Hematopoietic multipotent progenitor cell treated with erythropoietin and hydrocortisone succinate and interleukin-3 and kit ligand, for 15 days (in vitro differentiated cells): ENCODE measurements around the gene KLHL40.
A peak's percentile ranks its signal among the peaks of the same experiment; 100 is the strongest.

ENCODE experiments used
- DNase-seq: peaks from one replicate; pipeline ENCODE4 v3.0.0-alpha.2; 2015; ENCODE audit warnings: low spot score

The KLHL40 gene

GRCh38 chr3:42656680-42657610, 28.4 kb upstream of the KLHL40 start:
- no peak for DNase-seq

DNA sequence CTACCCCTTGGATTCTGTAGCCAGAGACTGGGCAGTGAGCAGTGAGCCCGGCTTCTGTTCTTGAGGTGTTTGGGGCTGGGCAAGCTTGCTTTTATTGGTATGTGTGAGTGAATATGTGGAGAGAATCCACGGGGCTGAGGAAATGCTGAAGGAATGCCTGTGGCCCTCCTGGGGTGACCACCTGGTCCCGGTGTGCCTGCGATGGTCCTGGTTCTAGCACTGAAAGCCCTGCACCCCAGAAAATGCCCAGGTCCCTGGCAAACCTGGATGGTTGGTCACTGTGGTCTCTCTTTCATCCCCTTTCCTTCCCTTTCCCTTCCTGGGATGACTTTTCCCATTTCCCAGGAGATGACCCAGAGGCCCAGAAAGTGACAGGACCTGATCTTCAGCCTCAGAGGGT, 27.7 kb upstream of the KLHL40 start:
- no peak for DNase-seq

DNA sequence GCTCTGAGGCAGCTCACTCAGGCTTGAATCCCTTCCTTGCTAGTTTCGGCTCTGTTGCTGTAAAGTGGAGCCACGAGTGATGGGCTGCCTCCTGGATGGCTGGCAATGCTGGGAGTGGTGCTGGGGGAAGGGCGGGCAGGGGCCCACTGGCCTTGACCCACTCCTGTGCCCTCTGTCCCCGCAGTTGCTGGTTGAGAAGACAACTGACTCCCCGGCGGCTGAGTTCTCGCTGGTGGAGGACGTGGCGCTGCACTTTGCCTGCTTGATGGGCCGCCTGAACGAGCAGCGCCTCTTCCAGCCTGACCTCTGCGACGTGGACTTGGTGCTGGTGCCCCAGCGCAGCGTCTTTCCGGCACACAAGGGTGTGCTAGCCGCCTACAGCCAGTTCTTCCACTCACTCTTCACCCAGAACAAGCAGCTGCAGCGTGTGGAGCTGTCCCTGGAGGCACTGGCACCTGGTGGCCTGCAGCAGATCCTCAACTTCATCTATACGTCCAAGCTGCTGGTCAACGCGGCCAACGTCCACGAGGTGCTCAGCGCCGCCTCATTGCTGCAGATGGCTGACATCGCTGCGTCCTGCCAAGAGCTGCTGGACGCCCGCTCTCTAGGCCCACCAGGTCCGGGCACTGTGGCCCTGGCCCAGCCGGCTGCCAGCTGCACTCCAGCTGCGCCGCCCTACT, 27.1 kb upstream of the KLHL40 start:
- no peak for DNase-seq

DNA sequence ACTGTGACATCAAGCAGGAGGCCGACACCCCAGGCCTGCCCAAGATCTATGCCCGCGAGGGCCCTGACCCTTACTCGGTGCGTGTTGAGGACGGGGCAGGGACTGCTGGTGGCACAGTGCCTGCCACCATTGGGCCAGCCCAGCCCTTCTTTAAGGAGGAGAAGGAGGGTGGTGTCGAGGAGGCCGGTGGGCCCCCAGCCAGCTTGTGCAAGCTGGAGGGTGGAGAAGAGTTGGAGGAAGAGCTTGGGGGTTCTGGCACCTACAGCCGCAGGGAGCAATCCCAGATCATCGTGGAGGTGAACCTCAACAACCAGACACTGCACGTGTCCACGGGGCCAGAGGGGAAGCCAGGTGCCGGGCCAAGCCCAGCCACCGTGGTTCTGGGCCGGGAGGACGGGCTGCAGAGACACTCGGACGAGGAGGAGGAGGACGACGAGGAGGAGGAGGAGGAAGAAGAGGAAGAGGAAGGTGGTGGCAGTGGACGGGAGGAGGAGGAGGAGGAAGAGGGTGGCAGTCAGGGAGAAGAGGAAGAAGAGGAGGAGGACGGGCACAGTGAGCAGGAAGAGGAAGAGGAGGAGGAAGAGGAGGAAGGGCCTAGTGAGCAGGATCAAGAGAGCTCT, 26.5 kb upstream of the KLHL40 start:
- DNase-seq: no peak

GRCh38 chr3:42659451-42660130, 25.7 kb upstream of the KLHL40 start:
- DNase-seq: no peak

DNA sequence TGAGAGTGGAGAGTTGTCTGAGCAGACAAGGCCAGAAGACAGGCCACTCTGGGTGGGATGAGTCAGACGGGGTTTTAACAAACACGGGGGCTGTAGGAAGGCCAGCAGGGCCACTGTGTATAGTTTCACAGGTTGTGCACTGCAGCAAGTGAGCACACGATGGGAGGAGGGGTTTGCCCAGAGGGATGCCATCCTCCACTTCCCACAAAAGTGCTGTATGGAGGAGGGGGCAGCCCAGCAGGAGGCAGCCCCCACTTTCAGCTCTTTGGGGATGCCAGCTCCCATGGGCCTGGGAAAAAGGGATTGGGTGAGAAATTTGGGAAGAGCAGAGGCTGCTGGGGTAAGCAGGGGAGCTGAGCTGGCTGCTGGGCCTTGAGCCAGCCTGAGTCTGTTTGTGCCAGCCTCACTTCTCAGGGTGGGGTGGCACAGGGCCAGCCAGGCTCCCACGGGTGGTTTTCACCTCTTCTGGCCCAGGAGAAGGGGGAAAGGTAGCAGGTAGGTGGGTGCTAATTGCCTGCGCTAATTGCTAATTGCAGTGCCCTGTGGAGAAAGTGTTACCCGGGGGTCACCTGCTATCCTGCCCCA, 25.1 kb upstream of the KLHL40 start:
- no peak for DNase-seq

DNA sequence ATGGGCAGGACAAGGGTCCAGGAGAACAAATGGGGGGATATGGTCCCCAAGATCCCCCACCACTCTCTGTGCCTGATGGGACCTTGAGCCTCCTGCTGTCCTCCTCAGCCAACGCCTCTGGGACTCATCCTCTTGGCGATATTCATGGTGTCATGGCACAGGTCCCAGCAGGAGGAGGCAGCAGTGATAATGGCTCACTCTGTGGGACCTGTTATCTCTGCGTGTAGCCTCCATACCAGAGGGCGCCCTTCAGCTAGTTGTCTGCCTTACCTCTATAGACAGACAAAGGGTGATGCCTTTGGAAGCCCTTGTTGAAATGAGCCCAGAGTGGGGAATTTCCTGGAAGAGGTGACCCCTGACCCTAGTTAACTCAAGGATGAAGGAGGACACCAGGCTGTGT, 24.4 kb upstream of the KLHL40 start:
- peak; percentile 17 for DNase-seq

DNA sequence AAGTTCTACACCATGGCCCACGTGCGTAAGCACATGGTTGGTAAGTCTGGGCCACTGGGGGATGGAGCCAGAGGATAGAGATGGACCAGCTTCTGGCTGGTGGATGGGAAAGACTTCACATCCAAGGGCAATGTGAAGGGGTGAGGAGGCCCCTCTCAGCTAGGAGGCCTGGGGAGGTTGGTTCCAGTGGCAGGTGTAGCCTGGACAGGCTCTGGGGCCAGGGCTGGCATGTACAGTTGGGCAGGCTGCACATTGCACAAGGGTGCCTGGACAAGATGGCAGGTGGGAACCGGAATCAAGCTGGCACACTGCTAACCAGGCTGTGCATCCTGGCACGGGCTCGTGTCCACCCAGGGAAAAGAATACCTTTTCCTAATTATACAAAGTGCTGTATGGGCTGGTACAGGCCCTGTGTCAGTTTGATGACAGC, 23.7 kb upstream of the KLHL40 start:
- no peak for DNase-seq

DNA sequence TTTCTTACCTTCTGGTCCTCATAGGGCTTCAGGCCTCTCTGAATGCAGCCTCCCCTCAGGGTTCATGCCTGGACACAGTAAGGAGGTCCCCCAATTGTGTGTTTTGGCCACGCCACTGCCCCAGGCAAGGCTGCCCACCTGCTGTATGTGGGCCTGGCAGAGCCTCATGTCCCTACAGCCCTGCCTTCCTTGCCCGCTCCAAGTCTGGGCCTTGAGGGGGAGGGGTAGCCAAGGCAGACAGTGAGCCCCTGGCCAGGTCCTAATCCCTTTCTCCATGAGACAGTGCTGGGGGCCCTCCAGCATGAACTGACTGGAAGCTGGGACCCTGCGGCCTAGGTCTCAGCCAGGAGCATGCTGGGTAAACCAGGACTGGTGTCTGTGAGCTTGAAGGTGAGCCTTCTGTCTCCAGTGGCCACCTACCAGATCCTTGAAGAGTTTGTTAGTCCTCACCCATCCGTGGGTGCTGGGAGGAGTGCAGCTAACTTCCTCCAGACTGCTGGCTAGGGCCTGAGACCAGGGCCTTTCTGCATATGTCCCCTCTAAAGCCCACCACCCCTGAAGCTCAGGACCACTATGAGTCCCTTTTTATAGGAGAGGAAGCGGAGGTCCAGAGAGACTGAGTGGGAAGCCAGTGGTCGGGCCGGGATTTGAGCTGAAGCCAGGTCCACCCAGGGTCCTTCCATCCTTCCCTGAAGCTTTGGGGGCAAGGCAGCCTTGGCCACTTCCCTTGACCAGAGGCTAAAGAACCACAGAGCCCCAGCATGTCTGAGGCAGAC, 23.1 kb upstream of the KLHL40 start:
- DNase-seq: no peak

DNA sequence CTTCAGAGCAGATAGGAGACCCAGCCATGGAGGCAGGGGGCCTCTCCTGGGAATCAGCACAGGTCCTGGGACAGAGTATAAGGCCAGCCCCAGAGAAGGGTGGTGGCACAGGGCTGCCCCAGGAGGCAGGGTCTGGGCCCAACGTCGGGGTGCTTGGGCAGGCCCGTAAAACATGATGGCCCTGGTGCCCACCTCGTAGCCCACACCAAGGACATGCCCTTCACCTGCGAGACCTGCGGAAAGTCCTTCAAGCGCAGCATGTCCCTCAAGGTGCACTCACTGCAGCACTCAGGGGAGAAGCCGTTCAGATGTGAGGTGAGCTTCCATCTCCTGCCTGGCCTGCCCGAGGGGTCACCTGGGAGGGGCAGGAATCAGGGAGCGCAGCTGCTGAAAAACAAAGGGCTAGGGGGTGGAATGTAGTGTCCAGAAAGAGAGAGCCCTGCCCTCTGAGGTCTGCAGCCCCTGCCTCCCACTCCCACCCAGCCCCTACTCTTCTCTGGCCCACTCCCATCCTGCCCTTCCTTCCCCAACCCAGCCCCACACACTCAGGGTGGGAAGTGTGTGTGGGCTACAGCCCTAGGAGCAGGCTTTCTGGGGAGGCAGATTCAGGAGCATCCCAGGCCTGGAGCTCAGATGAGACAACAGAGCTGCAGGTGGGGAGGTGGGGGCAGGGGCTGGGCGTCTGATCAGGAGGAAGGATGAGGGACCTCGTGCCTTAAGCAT, 22.4 kb upstream of the KLHL40 start:
- DNase-seq: no peak

DNA sequence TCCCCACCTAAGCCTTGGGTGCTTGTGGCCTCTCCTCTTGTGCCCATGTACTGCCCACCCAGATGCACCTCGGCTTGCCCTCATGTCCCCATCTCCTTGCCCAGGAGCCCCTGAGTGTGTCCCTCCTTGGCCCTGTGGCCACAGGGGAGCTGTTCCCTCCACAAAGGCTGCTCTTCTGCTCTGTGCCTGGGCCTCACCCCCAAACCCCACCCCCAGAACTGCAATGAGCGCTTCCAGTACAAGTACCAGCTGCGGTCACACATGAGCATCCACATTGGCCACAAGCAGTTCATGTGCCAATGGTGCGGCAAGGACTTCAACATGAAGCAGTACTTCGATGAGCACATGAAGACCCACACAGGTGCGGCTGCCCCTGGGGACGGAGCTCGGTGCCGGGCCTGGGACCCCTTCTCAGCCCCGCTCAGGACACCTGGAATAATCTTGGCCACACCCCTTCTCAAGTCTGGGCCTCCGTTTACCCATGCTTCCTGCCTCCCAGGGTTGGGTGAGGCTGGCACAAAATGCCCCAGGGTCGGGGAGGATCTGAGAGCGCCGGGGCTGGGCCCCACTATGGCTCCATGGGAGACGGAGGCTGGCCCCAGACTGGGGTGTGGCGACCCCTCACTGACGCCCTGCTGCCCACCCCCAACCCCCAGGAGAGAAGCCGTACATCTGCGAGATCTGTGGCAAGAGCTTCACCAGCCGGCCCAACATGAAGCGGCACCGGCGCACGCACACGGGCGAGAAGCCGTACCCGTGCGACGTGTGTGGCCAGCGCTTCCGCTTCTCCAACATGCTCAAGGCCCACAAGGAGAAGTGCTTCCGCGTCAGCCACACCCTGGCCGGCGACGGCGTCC, 21.5 kb upstream of the KLHL40 start:
- DNase-seq: no peak

- no peak for DNase-seq
Measured at GRCh38 chr3:42664438-42664803, 20.9 kb upstream of the KLHL40 start.

DNA sequence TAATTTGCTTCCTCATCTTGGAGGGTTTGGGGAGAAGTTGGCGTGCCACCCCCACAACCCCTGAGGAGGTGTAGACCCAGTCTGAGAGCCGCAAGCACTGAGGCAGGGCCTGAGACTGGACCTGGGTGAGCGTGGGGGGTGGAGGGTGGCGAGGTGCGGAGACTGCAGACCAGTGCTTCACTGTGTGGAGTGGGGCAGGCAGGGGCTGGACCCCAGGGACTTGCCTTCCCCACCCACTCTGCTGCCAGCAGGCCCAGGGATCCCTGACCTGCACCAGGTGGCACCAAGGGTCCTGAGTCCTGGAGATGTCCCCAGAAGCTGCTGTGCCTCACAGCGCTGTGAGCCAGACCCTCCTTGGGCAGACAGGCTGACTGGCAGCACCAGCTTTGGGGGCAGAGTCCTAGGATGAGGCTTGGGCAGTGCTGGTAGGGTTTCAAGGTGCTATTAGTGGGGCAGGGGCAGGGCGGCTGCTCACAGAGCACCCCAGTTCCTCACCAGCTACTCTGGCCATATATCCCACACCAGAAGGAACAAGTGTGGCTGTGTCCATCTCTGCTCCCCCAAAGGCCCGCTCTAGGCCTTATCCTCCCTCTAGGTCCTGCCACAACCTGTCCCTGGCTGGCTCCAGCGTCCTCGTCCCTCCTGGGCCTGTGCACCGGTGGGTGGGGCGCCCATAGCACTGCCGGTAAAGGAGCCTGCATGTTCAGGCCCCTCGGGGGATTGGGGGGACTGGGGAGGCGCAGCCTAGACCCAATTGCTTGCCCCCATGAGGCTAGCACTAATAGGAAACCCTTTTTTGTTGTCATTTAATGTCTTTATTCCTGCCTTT, 20.1 kb upstream of the KLHL40 start:
- no peak for DNase-seq

GRCh38 chr3:42666022-42666421, 19.3 kb upstream of the KLHL40 start:
- DNase-seq: no peak

GRCh38 chr3:42666577-42666998, 18.7 kb upstream of the KLHL40 start:
- no peak for DNase-seq

DNA sequence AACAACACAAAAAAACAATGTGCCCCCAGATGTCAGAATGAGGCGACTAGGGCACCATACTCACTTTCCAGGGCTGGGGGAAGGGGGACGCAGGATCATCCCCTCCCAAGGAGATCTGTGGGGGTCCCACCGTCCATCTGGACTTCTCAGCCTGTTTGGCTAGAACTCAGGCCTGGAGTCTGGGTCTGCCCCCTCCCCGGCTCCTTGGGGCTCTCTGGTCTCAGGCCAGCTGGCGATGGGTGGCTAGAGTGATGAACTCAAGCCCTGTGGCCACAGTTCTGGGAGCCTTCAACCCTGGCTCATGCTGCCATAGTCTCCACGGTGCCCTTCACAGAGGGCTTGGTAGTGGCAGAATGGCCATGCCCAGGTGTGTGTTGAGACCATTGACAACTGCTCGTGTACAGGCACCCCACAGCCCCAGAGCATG, 18.2 kb upstream of the KLHL40 start:
- DNase-seq: no peak

GRCh38 chr3:42667523-42668412, 17.6 kb upstream of the KLHL40 start:
- no peak for DNase-seq

- no peak for DNase-seq
Measured at GRCh38 chr3:42668413-42668760, 16.9 kb upstream of the KLHL40 start.
